HepG2 (cell line): Measurements from ENCODE around the gene GRIN3B. TPM values are rescaled to one million over a fixed set of nuclear protein-coding genes. Genes with fewer than 3 reads are reported as not detected.

Source experiments
- ATAC-seq: fragments of 200-7000 bp; cut with Tn5 transposase; 3 replicates; pipeline ENCODE4 v1.9.1; 2020; ENCODE audit warnings: mild to moderate bottlenecking, moderate library complexity
- BruUV-seq: library from RNA; stranded (reverse); fragments of 400-500 nt; replicated peaks from 2 replicates; lab custom pipeline; 2021; lab: Mats Ljungman, UMichigan
- CTCF ChIA-PET: fragments of 300-600 bp; formaldehyde crosslinking; extraction: SDS; loops from one replicate; lab custom pipeline; 2021; ENCODE audit warnings: low total read pairs, inconsistent platforms, low intra/inter-chr PET ratio; lab: Yijun Ruan, JAX
- POLR2A ChIA-PET: fragments of 350-600 bp; sonication (Branson Sonifier 250); formaldehyde crosslinking; loops from one replicate; lab custom pipeline; 2020; ENCODE audit warnings: antibody characterized with exemption, inconsistent platforms; lab: Yijun Ruan, JAX
- DNase-seq: peaks from one replicate; pipeline ENCODE4 v3.0.0-alpha.2; 2015; ENCODE audit warnings: low spot score
- FAIRE-seq: peaks from 3 replicates; lab custom pipeline; 2011; peaks lifted over from hg19 to GRCh38; lab: Jason Lieb, UNC
- H2AFZ ChIP-seq: one replicate; pipeline ENCODE4 v1.6.1; 2011; ENCODE audit warnings: low read length, inconsistent platforms
- H3K27ac ChIP-seq: fragments of 300-600 bp; 3 replicates; pipeline ENCODE4 v1.8.0; 2011; ENCODE audit warnings: mixed run types, mild to moderate bottlenecking, mixed read lengths, low read length, inconsistent platforms; ENCODE audit not compliant: insufficient read depth; ENCODE audit errors: extremely low read length
- H3K27me3 ChIP-seq, 2 experiments: fragments of 200-600 bp in 1 of 2; 2 replicates in 1 of 2; 3 replicates in 1 of 2; pipeline versions ENCODE4 v1.6.0 to v1.8.0; 2011; ENCODE audit warnings: low read length in 2 of 2, mild to moderate bottlenecking in 2 of 2, moderate library complexity in 2 of 2, inconsistent platforms in 1 of 2; ENCODE audit not compliant: insufficient read depth in 2 of 2, control insufficient read depth in 1 of 2
- H3K36me3 ChIP-seq, 2 experiments: fragments of 200-600 bp in 1 of 2; replicated peaks in 1 of 2; 2 replicates in 1 of 2; 3 replicates in 1 of 2; pipeline versions ENCODE4 v1.5.1 to v1.8.0; 2011; ENCODE audit warnings: low read length in 2 of 2, inconsistent platforms in 1 of 2; ENCODE audit not compliant: insufficient read depth in 2 of 2, control insufficient read depth in 1 of 2
- H3K4me1 ChIP-seq: 2 replicates; pipeline ENCODE4 v1.5.1; 2012; ENCODE audit warnings: low read length, inconsistent platforms; ENCODE audit not compliant: insufficient read depth
- H3K4me2 ChIP-seq: 2 replicates; pipeline ENCODE4 v1.6.0; 2011; ENCODE audit warnings: low read depth, low read length, inconsistent platforms
- H3K4me3 ChIP-seq, 3 experiments: fragments of 200-600 bp in 1 of 3; sonication (generic), shearing (Covaris generic) in 1 of 3; replicated peaks in 1 of 3; 2 replicates each; pipeline ENCODE4 v1.5.1; 2011 to 2016; ENCODE audit warnings: low read length in 3 of 3, inconsistent platforms in 2 of 3, low read depth in 2 of 3, mild to moderate bottlenecking in 2 of 3, control low read depth in 1 of 3, mixed read lengths in 1 of 3; ENCODE audit not compliant: insufficient read depth in 1 of 3
- H3K79me2 ChIP-seq: one replicate; pipeline ENCODE4 v1.6.1; 2011; ENCODE audit warnings: low read length, inconsistent platforms; ENCODE audit not compliant: insufficient read depth
- H3K9ac ChIP-seq: 2 replicates; pipeline ENCODE4 v1.6.0; 2011; ENCODE audit warnings: mild to moderate bottlenecking, low read depth, low read length, inconsistent platforms; ENCODE audit not compliant: insufficient read depth
- H3K9me3 ChIP-seq: 2 replicates; pipeline ENCODE4 v1.5.1; 2012; ENCODE audit warnings: mild to moderate bottlenecking, low read length
- H4K20me1 ChIP-seq: 2 replicates; pipeline ENCODE4 v1.6.0; 2011; ENCODE audit warnings: inconsistent platforms, mild to moderate bottlenecking, low read length, moderate library complexity; ENCODE audit not compliant: insufficient read depth
- RBFOX2 ChIP-seq: fragments of 200-400 bp; formaldehyde crosslinking; IDR thresholded peaks from 2 replicates; pipeline ENCODE4 v1.6.1; 2017; ENCODE audit warnings: low read depth, mild to moderate bottlenecking, low read length
- SP5 ChIP-seq: IDR thresholded peaks from 2 replicates; pipeline ENCODE4 v1.6.1; 2016; ENCODE audit warnings: low read depth, borderline replicate concordance
- ZFP36 ChIP-seq: fragments of 150-350 bp; IDR thresholded peaks from 2 replicates; pipeline ENCODE4 v1.6.1; 2018; ENCODE audit warnings: borderline replicate concordance, low read length, low read depth; ENCODE audit not compliant: partially characterized antibody
- ZMYM3 ChIP-seq: sonication (generic); formaldehyde crosslinking; IDR thresholded peaks from 2 replicates; pipeline ENCODE4 v1.5.1; 2020; ENCODE audit warnings: mild to moderate bottlenecking, missing genetic modification reagents
- ZNF510 ChIP-seq: sonication (generic); formaldehyde crosslinking; IDR thresholded peaks from 2 replicates; pipeline ENCODE4 v1.4.0; 2020; ENCODE audit warnings: low read depth, mild to moderate bottlenecking, missing genetic modification reagents
- WGBS: methylation state at CpG from one replicate; pipeline ENCODE4 v1.1.6; 2017; ENCODE audit warnings: low lambda C conversion rate; 5-methylcytosine and 5-hydroxymethylcytosine counted together
- in situ Hi-C: cut with HindIII; loops from 2 replicates; pipeline ENCODE4 v1.10.0; 2017; ENCODE audit warnings: low pct_unique_long_range_greater_than_20kb; ENCODE audit not compliant: extremely low pct_ligation_motif_present
- intact Hi-C: fragments of 100-400 bp; cut with micrococcal nuclease; formaldehyde crosslinking; loops from one replicate; pipeline ENCODE4 v1.10.0; 2022; ENCODE audit not compliant: unreplicated experiment
- polyA plus RNA-seq, 8 experiments: library from polyadenylated mRNA; depleted of rRNA in 3 of 8; stranded (reverse) in 7 of 8; unstranded in 1 of 8; fragments of >200 nt; fragmentation: Illumina TruSeq in 4 of 8; extraction: Trizol in 4 of 8; gene quantifications; 2 replicates each; pipeline versions ENCODE4 v1.2.1 to v1.2.3, GENCODE V29; 2011 to 2016; ENCODE audit warnings: low read depth in 4 of 8, missing spikeins in 1 of 8, mixed read lengths in 1 of 8; ENCODE audit not compliant: insufficient read depth in 1 of 8
- total RNA-seq, 5 experiments: library from RNA; depleted of rRNA; stranded (reverse); fragments of >200 nt; fragmentation: Illumina TruSeq; extraction: Trizol; gene quantifications; 2 replicates each; pipeline ENCODE4 v1.2.3, GENCODE V29; 2016; ENCODE audit warnings: low read depth in 1 of 5

Gene GRIN3B
- total and polyA plus RNA-seq, 2 of the 13 experiments (the other 11 are each of a cell fraction or from before 2014, with no cell fraction given), result 0.07 to 0.20 TPM

- Histone ChIP-seq H3K4me3 (no peak overlapping the region), H3K9me3 (no peaks in the 10 kb centered on the region), H3K27me3 (no peaks in the 10 kb centered on the region; a peak in 1 of 5 replicates), H3K27ac (no peak overlapping the region), H3K36me3 (peaks cover 12 to 37% of the 10 kb centered on the region in 2 experiments; a peak in 4 of 5 replicates), H3K79me2 (no peaks in the 10 kb centered on the region), H3K4me1 (peaks cover 24% of the 10 kb centered on the region), H3K9ac (no peak overlapping the region), H4K20me1 (no peaks in the 10 kb centered on the region), H2AFZ (no peak overlapping the region), H3K4me2 (no peak overlapping the region)
- BruUV-seq, result no TSS peak
- 93% methylated on average over 17 of the region's 28 CpGs for WGBS
- POLR2A ChIA-PET, result interaction anchor here (0.9 kb wide), 1 partner anchor 50 kb away, joined by 3 read pairs; the partner anchor contains the start of gene GPX4
- in situ Hi-C loops (no loop called here), intact Hi-C loops (loop anchor here (10.0 kb wide), 1 partner anchor 50 kb away; the partner anchor contains the start of gene GPX4)
- FAIRE-seq (no peak), ATAC-seq (no peak), DNase-seq (no peak)
- TF ChIP-seq ZFP36 (peak; percentile 75), ZMYM3 (CRISPR knock-in tag) (peak; percentile 81), ZNF510 (CRISPR knock-in tag) (no peak), RBFOX2 (peak; percentile 25; the same call in 1 of the 2 replicates)
- CTCF ChIA-PET, result no interaction called here
Measured at GRCh38 chr19:1054102-1055027, 54.1 kb downstream of the GRIN3B start.

GRCh38 chr19:1055028-1055425 lies 54.8 kb downstream of the GRIN3B start:
- Histone ChIP-seq H3K27ac (no peak overlapping the region), H3K9ac (no peak overlapping the region), H3K79me2 (no peaks in the 10 kb centered on the region)
- TF ChIP-seq SP5 (CRISPR knock-in tag), result no peak
- peak; percentile 21; the same call in 1 of the 2 replicates for TF ChIP-seq RBFOX2
- TF ChIP-seq, all 625 proteins: peak for 1
- Histone ChIP-seq H3K27me3 (no peaks in the 10 kb centered on the region; a peak in 1 of 5 replicates), H3K36me3 (peaks cover 12 to 37% of the 10 kb centered on the region in 2 experiments; a peak in 4 of 5 replicates), H3K4me3 (no peak overlapping the region), H3K9me3 (no peaks in the 10 kb centered on the region), H2AFZ (no peak overlapping the region), H4K20me1 (no peaks in the 10 kb centered on the region), H3K4me2 (no peak overlapping the region), H3K4me1 (peaks cover 21% of the 10 kb centered on the region)
- FAIRE-seq (no peak), ATAC-seq (no peak), DNase-seq (no peak)
- ChIA-PET CTCF (no interaction called here), POLR2A (no interaction called here)
- in situ Hi-C loops (no loop called here), intact Hi-C loops (loop anchor here (10.0 kb wide), 1 partner anchor 50 kb away; the partner anchor contains the start of gene GPX4)
- 94% methylated on average over 10 of the region's 14 CpGs for WGBS
- no TSS peak for BruUV-seq
